Central memory CD8-positive, alpha-beta T cell (primary cell): ENCODE data around the gene CRYZL1.

Source experiments
- ATAC-seq: fragments of 150-1000 bp; cut with Tn5 transposase; replicated peaks from 2 replicates; pipeline ENCODE4 v1.10.0; 2022; ENCODE audit warnings: mild to moderate bottlenecking, moderate FRiP score, moderate number of reproducible peaks; ENCODE audit not compliant: poor library complexity, severe bottlenecking; ENCODE audit errors: extremely low read depth
- DNase-seq, 2 donors: peaks; one replicate each; pipeline ENCODE4 v3.0.0; 2021; ENCODE audit warnings: low spot score in 2 of 2
- H3K27ac Mint-ChIP-seq: one replicate; pipeline ENCODE4 v1.8.0; 2022; ENCODE audit warnings: low read depth, mild to moderate bottlenecking, moderate library complexity, mixed read lengths
- H3K27me3 Mint-ChIP-seq: one replicate; pipeline ENCODE4 v1.8.0; 2022; ENCODE audit warnings: mixed read lengths
- H3K36me3 Mint-ChIP-seq: one replicate; pipeline ENCODE4 v1.8.0; 2022; ENCODE audit warnings: mild to moderate bottlenecking, moderate library complexity, mixed read lengths; ENCODE audit not compliant: insufficient read depth
- H3K4me1 Mint-ChIP-seq: one replicate; pipeline ENCODE4 v1.8.0; 2022; ENCODE audit warnings: mixed read lengths
- H3K4me3 Mint-ChIP-seq: one replicate; pipeline ENCODE4 v1.8.0; 2022; ENCODE audit warnings: mild to moderate bottlenecking, moderate library complexity, mixed read lengths
- H3K9me3 Mint-ChIP-seq: one replicate; pipeline ENCODE4 v1.8.0; 2022; ENCODE audit warnings: mixed read lengths

Gene CRYZL1

GRCh38 chr21:33562389-33562788 lies 79.2 kb downstream of the CRYZL1 start:
- Mint-ChIP-seq H3K4me1 (peaks cover 42% of the 10 kb centered on the region), H3K36me3 (peaks cover 55% of the 10 kb centered on the region), H3K27me3 (no peaks in the 10 kb centered on the region), H3K4me3 (no peak overlapping the region), H3K9me3 (no peaks in the 10 kb centered on the region), H3K27ac (peak overlapping the region; percentile 17)
- ATAC-seq (no peak), DNase-seq (no peak)

- H3K4me3 Mint-ChIP-seq: no peak overlapping the region
- ATAC-seq: no peak
- H3K27me3 Mint-ChIP-seq: no peaks in the 10 kb centered on the region
- peaks cover 52% of the 10 kb centered on the region for H3K4me1 Mint-ChIP-seq
- H3K36me3 Mint-ChIP-seq: peaks cover 59% of the 10 kb centered on the region
- no peaks in the 10 kb centered on the region for H3K9me3 Mint-ChIP-seq
- peak overlapping the region; percentile 58 for H3K27ac Mint-ChIP-seq
- DNase-seq: no peak
Observed at GRCh38 chr21:33561373-33561772, 80.2 kb downstream of the CRYZL1 start.

- Mint-ChIP-seq H3K36me3 (peaks cover 63% of the 10 kb centered on the region), H3K4me3 (no peak overlapping the region), H3K27me3 (no peaks in the 10 kb centered on the region), H3K9me3 (no peaks in the 10 kb centered on the region), H3K4me1 (peaks cover 56% of the 10 kb centered on the region), H3K27ac (peak overlapping the region; percentile 58)
- no peak for ATAC-seq
- DNase-seq: no peak
Observed at GRCh38 chr21:33560965-33561364, 80.6 kb downstream of the CRYZL1 start.

- H3K9me3 Mint-ChIP-seq: no peaks in the 10 kb centered on the region
- no peak overlapping the region for H3K27ac Mint-ChIP-seq
- no peak overlapping the region for H3K4me3 Mint-ChIP-seq
- DNase-seq: no peak
- H3K4me1 Mint-ChIP-seq: peaks cover 64% of the 10 kb centered on the region
- no peak for ATAC-seq
- peaks cover 72% of the 10 kb centered on the region for H3K36me3 Mint-ChIP-seq
- no peaks in the 10 kb centered on the region for H3K27me3 Mint-ChIP-seq
Observed at GRCh38 chr21:33559813-33560212, 81.7 kb downstream of the CRYZL1 start.

GRCh38 chr21:33558777-33559421 lies 82.6 kb downstream of the CRYZL1 start:
- ATAC-seq (no peak), DNase-seq (no peak)
- Mint-ChIP-seq H3K27me3 (no peaks in the 10 kb centered on the region), H3K27ac (no peak overlapping the region), H3K9me3 (no peaks in the 10 kb centered on the region), H3K4me1 (peaks cover 74% of the 10 kb centered on the region), H3K4me3 (no peak overlapping the region), H3K36me3 (peaks cover 78% of the 10 kb centered on the region)

GRCh38 chr21:33557447-33557846 lies 84.1 kb downstream of the CRYZL1 start:
- Mint-ChIP-seq H3K4me3 (no peak overlapping the region), H3K9me3 (no peaks in the 10 kb centered on the region), H3K4me1 (peaks cover 68% of the 10 kb centered on the region), H3K36me3 (peaks cover 89% of the 10 kb centered on the region), H3K27me3 (no peaks in the 10 kb centered on the region), H3K27ac (no peak overlapping the region)
- ATAC-seq (no peak), DNase-seq (no peak)

- peaks cover 54% of the 10 kb centered on the region for H3K4me1 Mint-ChIP-seq
- H3K27me3 Mint-ChIP-seq: no peaks in the 10 kb centered on the region
- H3K36me3 Mint-ChIP-seq: peaks cover 85% of the 10 kb centered on the region
- H3K27ac Mint-ChIP-seq: peak overlapping the region; percentile 80
- ATAC-seq: no peak
- H3K4me3 Mint-ChIP-seq: peak overlapping the region; percentile 58
- H3K9me3 Mint-ChIP-seq: no peaks in the 10 kb centered on the region
- DNase-seq: no peak
Observed at GRCh38 chr21:33554982-33555344, 86.6 kb downstream of the CRYZL1 start.

- peak overlapping the region; percentile 80 for H3K27ac Mint-ChIP-seq
Observed at GRCh38 chr21:33554236-33554981, 87.1 kb downstream of the CRYZL1 start.

GRCh38 chr21:33552999-33553598 lies 88.4 kb downstream of the CRYZL1 start:
- H3K27ac Mint-ChIP-seq: peak overlapping the region; percentile 80
- peaks cover 51% of the 10 kb centered on the region for H3K4me1 Mint-ChIP-seq
- no peaks in the 10 kb centered on the region for H3K9me3 Mint-ChIP-seq

More at GRCh38 chr21:33554236-33554981, 87.1 kb downstream of the CRYZL1 start:
- ATAC-seq: no peak
- Mint-ChIP-seq H3K36me3 (peaks cover 83% of the 10 kb centered on the region), H3K4me1 (peaks cover 56% of the 10 kb centered on the region), H3K27me3 (no peaks in the 10 kb centered on the region), H3K4me3 (peak overlapping the region; percentile 58), H3K9me3 (no peaks in the 10 kb centered on the region)
- no peak for DNase-seq

GRCh38 chr21:33552093-33552998 lies 89.2 kb downstream of the CRYZL1 start:
- Mint-ChIP-seq H3K36me3 (peaks cover 81% of the 10 kb centered on the region), H3K4me3 (peak overlapping the region; percentile 10), H3K27ac (peak overlapping the region; percentile 14), H3K4me1 (peaks cover 49% of the 10 kb centered on the region), H3K27me3 (no peaks in the 10 kb centered on the region), H3K9me3 (no peaks in the 10 kb centered on the region)
- DNase-seq: no peak
- no peak for ATAC-seq

More at GRCh38 chr21:33552999-33553598, 88.4 kb downstream of the CRYZL1 start:
- no peak overlapping the region for H3K4me3 Mint-ChIP-seq
- H3K36me3 Mint-ChIP-seq: peaks cover 83% of the 10 kb centered on the region
- no peaks in the 10 kb centered on the region for H3K27me3 Mint-ChIP-seq
- DNase-seq (no peak), ATAC-seq (no peak)

- no peak for DNase-seq
- Mint-ChIP-seq H3K9me3 (no peaks in the 10 kb centered on the region), H3K27me3 (no peaks in the 10 kb centered on the region), H3K36me3 (peaks cover 81% of the 10 kb centered on the region), H3K4me3 (no peak overlapping the region), H3K4me1 (peaks cover 42% of the 10 kb centered on the region), H3K27ac (no peak overlapping the region)
- no peak for ATAC-seq
Observed at GRCh38 chr21:33551664-33552063, 89.9 kb downstream of the CRYZL1 start.
